Measurements from ENCODE around the gene TMEFF1.

- TF ChIP-seq CTCF (IDR thresholded peaks at IDR 0.05) (no peak), EZH2phosphoT487 (IDR thresholded peaks at IDR 0.05) (no peak), EZH2 (IDR thresholded peaks at IDR 0.05) (no peak)
These were observed 107.3 kb downstream of the TMEFF1 start for GRCh38 chr9:100580257-100580656.
